Stimulated activated CD4-positive, alpha-beta T cell treated with anti-CD3 and anti-CD28 coated beads, Interleukin-15, amount 100 ng/mL, for 24 hours (primary cell): ENCODE data around the gene ACTR10.
"Not testable (repeated sequence)": the region's sequence is repeated elsewhere in the genome, so short reads cannot be mapped to it uniquely, and the experiment has no call there.

Source experiments
- DNase-seq: peaks from one replicate; pipeline ENCODE4 v3.0.0-alpha.2; 2020

ACTR10 gene

DNA sequence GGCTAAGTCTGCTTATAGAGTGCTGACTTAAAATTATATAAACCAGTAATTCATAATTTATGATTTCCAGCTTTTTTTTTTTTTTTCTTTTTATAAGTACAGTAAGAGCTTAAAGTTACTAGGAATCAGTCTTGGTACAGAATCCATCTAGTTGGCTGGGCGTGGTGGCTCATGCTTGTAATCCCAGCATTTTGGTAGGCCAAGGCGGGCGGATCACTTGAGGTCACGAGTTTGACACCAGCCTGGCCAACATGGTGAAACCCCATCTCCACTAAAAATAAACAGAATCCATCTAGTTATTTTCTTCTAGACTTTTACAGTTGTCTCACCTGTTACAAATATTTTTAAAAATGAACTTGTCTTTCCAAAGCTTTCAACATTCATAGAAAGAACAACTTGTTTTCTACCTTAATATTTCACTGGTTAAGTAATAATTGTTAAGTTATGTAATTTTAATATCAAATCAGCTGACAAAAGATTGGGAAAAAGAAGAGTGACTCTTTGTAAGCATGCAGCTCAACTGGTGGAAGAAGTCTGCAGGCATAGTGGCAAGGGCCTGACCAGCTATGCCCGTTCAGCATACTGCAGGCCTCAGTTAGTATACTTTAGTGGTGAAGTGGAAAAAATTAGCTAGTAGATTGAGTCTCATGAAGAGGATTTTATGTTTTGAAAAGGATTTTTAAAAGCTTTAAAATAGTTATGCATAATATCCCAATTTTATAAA is 27.3 kb downstream of the ACTR10 start:
- DNase-seq = no peak

- peak; percentile 23 for DNase-seq
Observed at GRCh38 chr14:58238252-58239243, 38.6 kb downstream of the ACTR10 start.

- peak; percentile 84 for DNase-seq
Observed at GRCh38 chr14:58239244-58240195, 39.6 kb downstream of the ACTR10 start.

GRCh38 chr14:58243790-58244555 is 44.0 kb downstream of the ACTR10 start:
- no peak for DNase-seq

GRCh38 chr14:58244556-58245387 is 44.8 kb downstream of the ACTR10 start, which contains the start of gene PSMA3:
TSS of gene PSMA3 (plus strand) at chr14:58244843. CDS start at chr14:58244921, 78 bp downstream.
- DNase-seq = peak; percentile 98

DNA sequence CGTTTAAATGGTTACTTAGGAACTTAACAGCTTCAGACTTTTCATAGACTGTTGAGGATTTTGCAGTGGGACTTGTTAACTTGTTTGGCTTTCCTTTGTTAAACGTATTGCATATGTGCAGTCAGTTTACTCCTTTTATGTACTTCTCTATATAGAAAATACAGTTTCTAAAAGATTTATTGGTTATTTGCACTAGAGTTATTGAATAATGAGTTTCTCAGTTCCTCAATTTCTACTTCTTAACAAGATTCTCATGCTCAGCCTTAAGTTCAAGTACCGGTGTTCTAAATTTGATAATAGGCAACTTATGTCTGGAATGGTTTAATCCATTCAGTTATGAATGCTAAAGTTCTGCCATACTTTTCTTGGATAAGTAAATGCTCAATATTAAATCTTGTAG is 45.6 kb downstream of the ACTR10 start:
- no peak for DNase-seq

- DNase-seq = no peak
Observed at GRCh38 chr14:58249611-58250010, 49.7 kb downstream of the ACTR10 start.

DNA sequence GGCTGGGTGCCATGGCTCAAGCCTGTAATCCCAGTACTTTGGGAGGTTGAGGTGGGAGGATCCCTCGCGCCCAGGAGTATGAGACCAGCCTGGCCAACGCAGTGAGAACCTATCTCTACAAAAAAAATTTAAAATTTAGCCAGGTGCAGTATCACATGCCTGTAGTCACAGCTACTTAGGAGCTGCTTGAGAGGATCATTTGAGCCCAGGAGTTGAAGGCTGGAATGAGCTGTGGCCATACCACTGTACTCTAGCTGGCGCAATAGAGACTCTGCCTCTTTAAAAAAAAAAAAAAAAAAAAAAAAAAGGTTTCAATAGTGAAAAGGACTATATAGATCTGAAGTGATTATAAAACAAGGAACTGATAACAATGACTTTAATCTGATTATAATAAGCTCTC is 58.2 kb downstream of the ACTR10 start:
- no peak for DNase-seq

DNA sequence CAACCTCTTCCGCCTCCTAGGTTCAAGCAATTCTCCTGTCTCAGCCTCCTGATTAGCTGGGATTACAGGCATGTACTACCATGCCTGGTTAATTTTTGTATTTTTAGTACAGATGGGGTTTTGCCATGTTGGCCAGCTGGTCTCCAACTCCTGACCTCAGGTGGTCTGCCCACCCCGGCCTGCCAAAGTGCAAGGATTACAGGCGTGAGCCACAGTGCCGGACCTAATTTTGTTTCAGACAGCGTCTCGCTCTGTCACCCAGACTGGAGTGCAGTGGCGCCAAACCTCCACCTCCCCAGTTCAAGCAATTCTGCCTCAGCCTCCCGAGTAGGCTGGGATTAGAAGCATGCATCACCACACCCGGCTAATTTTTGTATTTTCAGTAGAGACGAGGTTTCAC is 62.1 kb downstream of the ACTR10 start:
- DNase-seq = not testable (repeated sequence)

- DNase-seq = no peak
Observed at GRCh38 chr14:58265401-58265800, 65.5 kb downstream of the ACTR10 start.

DNA sequence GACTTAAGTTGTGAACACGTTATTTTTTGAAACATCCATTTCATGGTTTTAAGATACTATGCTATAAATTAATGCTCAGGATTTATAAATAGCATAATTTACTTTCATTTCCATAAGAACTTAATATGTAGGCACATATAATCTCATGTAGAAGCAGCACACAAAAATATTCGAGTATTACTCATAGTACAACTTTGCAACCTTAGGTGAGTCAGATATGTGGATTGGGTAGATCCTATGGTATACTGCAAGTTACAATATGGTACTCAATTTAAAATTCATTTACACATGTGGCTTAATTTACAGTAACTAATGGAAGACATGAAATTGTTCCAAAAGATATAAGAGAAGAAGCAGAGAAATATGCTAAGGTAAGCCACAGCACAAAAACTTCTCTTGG is 70.7 kb downstream of the ACTR10 start:
- no peak for DNase-seq

DNA sequence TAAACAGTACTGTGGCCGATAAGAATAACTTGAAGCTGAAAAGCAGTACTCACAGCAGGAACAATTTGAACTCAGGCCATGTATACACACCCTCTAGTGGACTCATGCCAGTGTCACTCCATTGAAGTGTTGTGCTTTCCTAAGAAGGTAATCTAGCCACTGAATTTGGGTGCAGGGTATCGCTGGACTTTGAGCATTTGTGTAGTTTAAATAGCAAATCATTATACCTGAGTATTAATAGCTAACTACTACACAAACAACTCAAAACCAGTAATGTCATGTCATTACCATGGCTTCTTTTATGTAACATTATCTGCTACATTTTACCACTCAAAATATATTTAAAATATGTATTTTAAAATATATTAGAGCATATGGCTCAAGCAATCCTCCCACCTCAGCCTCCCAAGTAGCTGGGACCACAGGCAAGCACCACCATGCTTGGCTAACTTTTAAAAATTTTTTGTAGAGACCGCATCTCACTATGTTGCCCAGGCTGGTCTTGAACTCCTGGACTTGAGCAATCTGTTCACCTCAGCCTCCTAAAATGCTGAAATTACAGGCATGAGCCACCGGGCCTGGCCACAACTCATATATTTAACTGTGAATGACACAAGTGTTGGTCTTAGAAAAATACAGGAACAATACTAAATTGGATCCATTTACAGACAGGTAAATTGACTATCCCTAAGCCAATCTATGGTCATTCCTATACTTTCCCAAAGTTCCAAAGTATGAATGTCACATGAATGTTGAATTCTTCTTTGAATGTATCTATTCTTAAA is 72.8 kb downstream of the ACTR10 start:
- DNase-seq = no peak

DNA sequence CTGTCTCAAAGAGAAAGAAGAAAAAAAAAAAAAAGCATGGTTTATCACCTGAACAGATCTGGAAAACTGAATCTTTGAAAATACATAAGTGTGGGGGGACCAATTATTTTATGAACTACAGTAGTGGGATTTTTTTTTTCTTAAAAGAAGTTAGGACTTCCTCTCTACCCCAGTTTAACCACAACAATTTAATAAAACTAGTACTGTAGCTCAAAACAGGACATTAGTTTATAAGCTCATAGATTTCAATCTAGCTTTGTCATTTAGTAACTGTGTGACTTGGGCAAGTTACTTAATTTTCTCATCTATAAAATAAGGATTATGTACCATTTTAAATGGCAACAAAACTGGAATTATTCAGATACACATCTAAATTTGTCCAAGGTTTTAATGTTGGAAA is 74.9 kb downstream of the ACTR10 start:
- DNase-seq = no peak

- DNase-seq = no peak
Observed at GRCh38 chr14:58275527-58276190, 75.7 kb downstream of the ACTR10 start.

GRCh38 chr14:58276208-58276607 is 76.3 kb downstream of the ACTR10 start:
- DNase-seq = no peak

GRCh38 chr14:58278177-58278576 is 78.2 kb downstream of the ACTR10 start:
- no peak for DNase-seq

GRCh38 chr14:58280954-58281787 is 81.2 kb downstream of the ACTR10 start:
- DNase-seq = no peak

DNA sequence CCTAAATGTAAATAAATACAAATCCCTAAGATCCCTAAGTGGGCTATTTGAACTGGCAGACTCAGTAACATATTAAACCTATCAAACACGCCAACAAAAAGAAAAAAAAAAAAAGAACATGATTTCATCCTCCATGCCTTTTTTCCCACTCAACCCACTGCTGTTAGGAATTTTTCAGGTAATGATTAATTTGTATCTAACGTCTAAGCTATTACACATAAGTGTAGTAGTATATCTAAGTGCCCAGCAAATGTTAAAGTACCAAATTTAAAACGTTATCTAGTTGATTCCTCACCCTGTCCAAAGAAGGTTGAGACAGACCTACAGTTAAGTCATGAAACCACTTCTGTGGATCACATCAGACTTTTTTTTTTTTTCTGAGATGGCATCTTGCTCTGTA is 82.0 kb downstream of the ACTR10 start:
- DNase-seq = no peak
